ENCODE results near the gene COL20A1. TPM values are rescaled to one million over a fixed set of nuclear protein-coding genes. Genes with fewer than 3 reads are reported as not detected.

COL20A1 gene
- total and polyA plus RNA-seq, 4 donors, result 0.09 to 0.15 TPM; not detected in 2

GRCh38 chr20:63265891-63266515 lies 27.0 kb upstream of the COL20A1 start:
- Histone ChIP-seq H3K9me3 (ENCODE audit: control insufficient read depth, low read length) (no peaks in the 10 kb centered on the region), H3K4me3 (ENCODE audit: low read length in 2 of 2) (no peak overlapping the region), H3K27me3 (ENCODE audit: control insufficient read depth in 1 of 2, insufficient read depth in 2 of 2, low read length in 1 of 2) (no peaks in the 10 kb centered on the region), H3K36me3 (ENCODE audit: control insufficient read depth in 1 of 2, insufficient read depth in 2 of 2, low read length in 1 of 2) (no peaks in the 10 kb centered on the region), H3K4me1 (ENCODE audit: control insufficient read depth in 1 of 2, insufficient read depth in 2 of 2, low read length in 2 of 2) (no peaks in the 10 kb centered on the region), H3K27ac (ENCODE audit: low read depth in 1 of 2, low read length in 2 of 2) (no peak overlapping the region)
- whole genome bisulfite sequencing, 2 donors, result 74 to 75% methylated on average over 12 of the region's 12 CpGs
- intact Hi-C loops (cut with DNase I), result no loop called here
- DNase-seq (no peak), ATAC-seq (ENCODE audit: low FRiP score) (no peak)

- Histone ChIP-seq H3K27ac (ENCODE audit: low read depth in 1 of 2, low read length in 2 of 2) (no peak overlapping the region), H3K9me3 (ENCODE audit: control insufficient read depth, low read length) (no peaks in the 10 kb centered on the region), H3K27me3 (ENCODE audit: control insufficient read depth in 1 of 2, insufficient read depth in 2 of 2, low read length in 1 of 2) (no peaks in the 10 kb centered on the region), H3K36me3 (ENCODE audit: control insufficient read depth in 1 of 2, insufficient read depth in 2 of 2, low read length in 1 of 2) (no peaks in the 10 kb centered on the region), H3K4me3 (ENCODE audit: low read length in 2 of 2) (no peak overlapping the region), H3K4me1 (ENCODE audit: control insufficient read depth in 1 of 2, insufficient read depth in 2 of 2, low read length in 2 of 2) (no peaks in the 10 kb centered on the region)
- ATAC-seq (ENCODE audit: low FRiP score) (no peak), DNase-seq (no peak)
- 77 to 80% methylated on average over 9 of the region's 9 CpGs for WGBS, 2 donors
- intact Hi-C loops (cut with DNase I), result no loop called here
Measured at GRCh38 chr20:63267691-63268090, 25.3 kb upstream of the COL20A1 start.

GRCh38 chr20:63268256-63268655 lies 24.7 kb upstream of the COL20A1 start:
- Histone ChIP-seq H3K4me3 (ENCODE audit: low read length in 2 of 2) (no peak overlapping the region), H3K36me3 (ENCODE audit: control insufficient read depth in 1 of 2, insufficient read depth in 2 of 2, low read length in 1 of 2) (no peaks in the 10 kb centered on the region), H3K27ac (ENCODE audit: low read depth in 1 of 2, low read length in 2 of 2) (no peak overlapping the region), H3K27me3 (ENCODE audit: control insufficient read depth in 1 of 2, insufficient read depth in 2 of 2, low read length in 1 of 2) (no peaks in the 10 kb centered on the region), H3K9me3 (ENCODE audit: control insufficient read depth, low read length) (no peaks in the 10 kb centered on the region), H3K4me1 (ENCODE audit: control insufficient read depth in 1 of 2, insufficient read depth in 2 of 2, low read length in 2 of 2) (no peaks in the 10 kb centered on the region)
- WGBS, 2 donors, result 42 to 54% methylated on average over 7 of the region's 7 CpGs
- DNase-seq (no peak), ATAC-seq (ENCODE audit: low FRiP score) (no peak)
- intact Hi-C loops (cut with DNase I), result no loop called here

GRCh38 chr20:63268671-63269439 lies 24.1 kb upstream of the COL20A1 start:
- intact Hi-C loops (cut with DNase I), result no loop called here
- H3K36me3 ChIP-seq (ENCODE audit: control insufficient read depth in 1 of 2, insufficient read depth in 2 of 2, low read length in 1 of 2), result no peaks in the 10 kb centered on the region
- WGBS, 2 donors, result 30 to 34% methylated on average over 18 of the region's 18 CpGs
- no peaks in the 10 kb centered on the region for H3K4me1 ChIP-seq (ENCODE audit: control insufficient read depth in 1 of 2, insufficient read depth in 2 of 2, low read length in 2 of 2)
- H3K27me3 ChIP-seq (ENCODE audit: control insufficient read depth in 1 of 2, insufficient read depth in 2 of 2, low read length in 1 of 2), result no peaks in the 10 kb centered on the region
- H3K4me3 ChIP-seq (ENCODE audit: low read length in 2 of 2), result no peak overlapping the region
- ATAC-seq (ENCODE audit: low FRiP score) (no peak), DNase-seq (no peak)
- H3K9me3 ChIP-seq (ENCODE audit: control insufficient read depth, low read length), result no peaks in the 10 kb centered on the region
- no peak overlapping the region for H3K27ac ChIP-seq (ENCODE audit: low read depth in 1 of 2, low read length in 2 of 2)

GRCh38 chr20:63269724-63270123 lies 23.3 kb upstream of the COL20A1 start:
- DNase-seq (no peak), ATAC-seq (ENCODE audit: low FRiP score) (no peak)
- Histone ChIP-seq H3K9me3 (ENCODE audit: control insufficient read depth, low read length) (no peaks in the 10 kb centered on the region), H3K4me1 (ENCODE audit: control insufficient read depth in 1 of 2, insufficient read depth in 2 of 2, low read length in 2 of 2) (no peaks in the 10 kb centered on the region), H3K4me3 (ENCODE audit: low read length in 2 of 2) (no peak overlapping the region), H3K27me3 (ENCODE audit: control insufficient read depth in 1 of 2, insufficient read depth in 2 of 2, low read length in 1 of 2) (no peaks in the 10 kb centered on the region), H3K36me3 (ENCODE audit: control insufficient read depth in 1 of 2, insufficient read depth in 2 of 2, low read length in 1 of 2) (no peaks in the 10 kb centered on the region), H3K27ac (ENCODE audit: low read depth in 1 of 2, low read length in 2 of 2) (no peak overlapping the region)
- 89 to 94% methylated on average over 9 of the region's 9 CpGs for WGBS, 2 donors
- intact Hi-C loops (cut with DNase I), result no loop called here

GRCh38 chr20:63270606-63271325 lies 22.2 kb upstream of the COL20A1 start:
- Histone ChIP-seq H3K4me3 (ENCODE audit: low read length in 2 of 2) (no peak overlapping the region), H3K27me3 (ENCODE audit: control insufficient read depth in 1 of 2, insufficient read depth in 2 of 2, low read length in 1 of 2) (no peaks in the 10 kb centered on the region), H3K27ac (ENCODE audit: low read depth in 1 of 2, low read length in 2 of 2) (no peak overlapping the region), H3K36me3 (ENCODE audit: control insufficient read depth in 1 of 2, insufficient read depth in 2 of 2, low read length in 1 of 2) (no peaks in the 10 kb centered on the region), H3K9me3 (ENCODE audit: control insufficient read depth, low read length) (no peaks in the 10 kb centered on the region), H3K4me1 (ENCODE audit: control insufficient read depth in 1 of 2, insufficient read depth in 2 of 2, low read length in 2 of 2) (no peaks in the 10 kb centered on the region)
- 90 to 93% methylated on average over 9 of the region's 9 CpGs for WGBS, 2 donors
- intact Hi-C loops (cut with DNase I), result no loop called here
- DNase-seq (no peak), ATAC-seq (ENCODE audit: low FRiP score) (no peak)

- Histone ChIP-seq H3K9me3 (ENCODE audit: control insufficient read depth, low read length) (no peaks in the 10 kb centered on the region), H3K4me1 (ENCODE audit: control insufficient read depth in 1 of 2, insufficient read depth in 2 of 2, low read length in 2 of 2) (no peaks in the 10 kb centered on the region), H3K4me3 (ENCODE audit: low read length in 2 of 2) (peak within 1 kb of the TSS; percentile 86 to 94), H3K36me3 (ENCODE audit: control insufficient read depth in 1 of 2, insufficient read depth in 2 of 2, low read length in 1 of 2) (no peaks in the 10 kb centered on the region), H3K27ac (ENCODE audit: low read depth in 1 of 2, low read length in 2 of 2) (no peak within 1 kb of the TSS), H3K27me3 (ENCODE audit: control insufficient read depth in 1 of 2, insufficient read depth in 2 of 2, low read length in 1 of 2) (no peaks in the 10 kb centered on the region)
- intact Hi-C loops (cut with DNase I), result no loop called here
- peak; percentile 95 to 97 for DNase-seq
- peak; percentile 95 for ATAC-seq (ENCODE audit: low FRiP score)
- WGBS, 2 donors, result 1% methylated on average over 51 to 97 of the region's 97 CpGs
Measured at GRCh38 chr20:63272105-63273058, 20.6 kb upstream of the COL20A1 start, which contains the start of gene ARFGAP1. Gene ARFGAP1, plus strand, starts transcription at chr20:63272813. Its CDS starts 2,768 bp downstream, at chr20:63275581.

- DNase-seq (no peak), ATAC-seq (ENCODE audit: low FRiP score) (no peak)
- Histone ChIP-seq H3K27me3 (ENCODE audit: control insufficient read depth in 1 of 2, insufficient read depth in 2 of 2, low read length in 1 of 2) (no peaks in the 10 kb centered on the region), H3K4me1 (ENCODE audit: control insufficient read depth in 1 of 2, insufficient read depth in 2 of 2, low read length in 2 of 2) (no peaks in the 10 kb centered on the region), H3K9me3 (ENCODE audit: control insufficient read depth, low read length) (no peaks in the 10 kb centered on the region), H3K27ac (ENCODE audit: low read depth in 1 of 2, low read length in 2 of 2) (no peak overlapping the region), H3K4me3 (ENCODE audit: low read length in 2 of 2) (peak overlapping the region; percentile 86 to 94), H3K36me3 (ENCODE audit: control insufficient read depth in 1 of 2, insufficient read depth in 2 of 2, low read length in 1 of 2) (no peaks in the 10 kb centered on the region)
- intact Hi-C loops (cut with DNase I), result no loop called here
- WGBS, 2 donors, result 1% methylated on average over 32 to 37 of the region's 37 CpGs
Measured at GRCh38 chr20:63273059-63273579, 19.9 kb upstream of the COL20A1 start.
